COR-L47 (cell line): ENCODE data around the gene ZNG1A.
"Not testable (repeated sequence)": the region's sequence is repeated elsewhere in the genome, so short reads cannot be mapped to it uniquely, and the experiment has no call there.

Experiments
- DNase-seq: peaks from one replicate; lab custom pipeline; 2025; lab: John Stamatoyannopoulos, UW

Gene ZNG1A

DNA sequence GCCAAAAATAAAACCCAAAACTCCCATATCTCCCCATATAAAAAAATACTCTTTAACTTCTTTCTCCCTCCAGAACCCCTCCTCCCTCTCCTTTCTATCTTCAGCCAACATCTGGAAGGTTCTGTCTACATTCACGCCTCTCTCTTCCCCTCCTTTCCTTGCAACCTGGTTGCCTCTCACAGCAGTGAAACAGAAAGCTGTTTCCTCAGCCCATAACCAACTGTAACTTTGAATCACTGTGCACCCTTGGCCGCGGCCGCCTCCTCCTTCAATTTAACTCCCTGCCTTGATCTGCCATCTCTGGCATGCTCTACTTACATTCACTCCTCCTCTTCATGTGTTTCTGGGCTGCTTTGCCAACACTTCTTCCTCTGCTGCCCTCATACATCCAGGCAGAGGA is 83.9 kb downstream of the ZNG1A start:
- not testable (repeated sequence) for DNase-seq

DNA sequence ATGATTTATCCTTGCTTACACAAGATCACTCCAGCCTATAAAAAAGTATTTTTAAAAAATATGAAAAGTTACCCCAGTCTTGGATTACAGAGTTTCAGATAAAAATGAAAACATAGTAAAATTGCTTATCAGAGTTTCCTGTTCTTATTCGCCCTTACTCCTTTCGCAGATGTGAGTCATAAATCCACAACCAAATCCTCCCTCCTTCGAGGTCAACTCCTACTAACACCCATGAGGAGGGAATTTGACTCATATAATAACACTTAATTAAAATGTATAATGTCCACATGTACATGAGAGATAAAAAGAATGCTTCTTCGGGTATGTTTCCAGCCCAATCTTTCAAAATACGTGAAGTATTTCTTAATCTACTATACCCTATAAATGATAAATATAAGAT is 84.5 kb downstream of the ZNG1A start:
- not testable (repeated sequence) for DNase-seq

DNA sequence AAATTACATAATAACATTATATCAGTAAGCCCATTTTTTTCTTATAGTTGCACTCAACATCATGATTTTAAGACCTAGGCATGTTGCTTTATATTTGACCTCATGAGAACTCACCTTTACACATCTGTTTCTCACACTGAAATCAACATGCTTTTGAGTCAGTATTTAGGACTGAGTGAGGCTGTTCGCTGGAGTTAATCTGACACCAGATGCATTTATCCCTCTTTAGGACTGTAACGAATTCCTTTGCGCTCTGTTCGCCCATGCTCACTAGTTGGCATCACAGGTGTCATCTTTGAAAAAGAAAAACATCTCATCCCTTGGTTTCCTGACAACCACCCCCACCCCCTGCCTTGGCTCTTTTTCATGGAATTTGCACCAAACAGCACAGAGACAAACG is 84.9 kb downstream of the ZNG1A start:
- not testable (repeated sequence) for DNase-seq

DNA sequence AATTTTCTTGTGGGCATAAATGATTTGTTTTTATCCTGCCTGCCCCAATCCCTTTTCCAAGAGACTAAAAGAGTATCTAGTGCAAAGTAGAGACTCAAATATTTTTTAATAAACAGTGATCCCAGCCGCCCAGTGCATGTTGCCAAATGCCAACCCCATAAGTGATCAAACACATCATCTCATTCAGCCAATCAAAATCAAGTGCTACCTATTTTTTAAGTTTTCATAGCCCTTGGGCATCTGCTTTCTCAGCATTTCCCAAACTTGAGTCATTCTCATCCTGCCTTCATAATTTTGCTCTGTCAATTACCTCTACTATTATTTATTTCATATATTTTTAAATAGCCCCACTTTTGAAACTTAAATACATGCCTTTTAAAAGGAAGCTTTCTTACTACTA is 88.0 kb downstream of the ZNG1A start:
- not testable (repeated sequence) for DNase-seq

DNA sequence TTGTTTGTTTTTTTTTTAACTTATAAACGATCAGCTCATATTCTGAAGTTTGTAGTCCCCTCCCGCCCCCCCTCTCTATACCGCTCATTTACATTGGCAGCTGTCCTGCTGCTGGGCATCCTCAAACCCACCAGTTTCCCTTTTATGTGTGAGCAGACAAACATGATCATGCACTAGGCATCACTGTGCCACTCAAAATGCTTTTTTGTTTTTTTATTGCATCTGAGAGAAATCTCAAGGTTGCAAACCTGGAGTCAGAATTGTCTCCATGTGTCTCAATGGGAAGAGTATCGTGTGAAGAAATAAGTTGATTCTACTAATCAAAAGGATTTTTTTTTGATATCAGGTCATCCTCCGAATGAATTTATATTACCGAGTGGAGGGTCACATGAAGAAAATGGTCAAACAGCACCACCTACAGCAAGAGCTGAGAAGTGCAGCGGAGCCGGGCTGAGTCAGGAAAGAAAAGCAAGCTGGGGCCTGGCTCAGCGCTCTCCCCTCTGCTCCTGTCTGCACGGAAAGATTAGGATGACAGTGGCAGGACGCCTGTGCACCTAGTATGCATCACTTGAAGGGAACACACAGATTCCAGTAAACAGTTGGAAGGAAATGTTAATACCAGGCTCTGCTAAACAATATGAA is 90.3 kb downstream of the ZNG1A start:
- DNase-seq, result not testable (repeated sequence)

DNA sequence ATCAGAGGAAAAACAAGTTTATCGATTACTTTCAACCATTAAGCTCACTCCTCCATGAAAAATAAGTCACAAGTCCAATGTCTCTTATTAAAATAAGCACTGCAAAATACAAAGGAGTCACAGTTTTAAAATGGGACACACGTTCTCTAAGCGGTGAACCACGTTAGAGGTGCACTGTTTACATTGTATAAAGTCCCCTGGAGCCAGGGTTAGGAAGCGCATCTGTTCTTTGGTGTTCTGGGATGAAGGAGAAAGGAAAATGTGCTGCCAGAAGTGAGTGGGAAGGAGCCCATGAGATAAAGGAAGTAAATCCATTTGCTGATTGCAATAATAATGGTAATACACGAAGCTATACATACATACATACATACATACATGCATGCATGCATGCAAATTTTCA is 91.0 kb downstream of the ZNG1A start:
- DNase-seq, result not testable (repeated sequence)

DNA sequence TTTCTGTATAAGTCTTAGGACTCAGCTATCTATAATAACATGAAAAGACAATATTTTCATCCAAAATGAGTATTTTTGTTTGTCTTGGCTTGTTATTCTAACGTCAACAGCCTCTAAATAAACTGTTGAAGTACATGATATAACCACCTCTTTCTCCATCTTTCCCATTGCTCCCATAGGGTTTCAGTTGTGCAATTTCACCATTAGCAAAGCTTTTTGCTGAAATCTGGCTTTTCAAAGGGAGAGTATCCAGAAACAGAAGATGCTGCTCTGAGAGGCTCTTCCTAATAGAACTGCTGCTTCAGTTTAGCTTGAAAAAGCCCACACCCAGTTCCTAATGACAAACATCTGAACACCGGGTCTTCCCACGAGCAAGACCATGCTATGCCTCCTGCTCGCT is 91.8 kb downstream of the ZNG1A start:
- not testable (repeated sequence) for DNase-seq

DNA sequence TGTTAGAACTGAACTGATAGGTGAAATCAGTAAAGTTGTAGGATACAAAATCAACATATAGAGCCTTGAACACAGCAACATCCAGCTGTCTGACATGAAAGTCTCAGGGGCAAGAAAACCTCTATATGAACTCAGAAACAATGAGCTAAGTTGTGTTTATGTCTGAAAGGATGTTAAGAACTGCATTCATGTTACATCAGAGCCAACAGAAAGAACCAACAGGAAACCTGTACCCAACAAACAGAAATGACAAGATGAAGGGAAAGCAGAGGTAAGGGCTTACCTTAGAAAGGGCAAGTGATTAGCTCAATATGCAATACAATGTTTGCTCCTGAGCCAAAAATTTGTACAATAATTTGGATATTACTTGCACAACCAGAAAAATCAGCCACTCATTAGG is 92.2 kb downstream of the ZNG1A start:
- DNase-seq, result not testable (repeated sequence)

DNA sequence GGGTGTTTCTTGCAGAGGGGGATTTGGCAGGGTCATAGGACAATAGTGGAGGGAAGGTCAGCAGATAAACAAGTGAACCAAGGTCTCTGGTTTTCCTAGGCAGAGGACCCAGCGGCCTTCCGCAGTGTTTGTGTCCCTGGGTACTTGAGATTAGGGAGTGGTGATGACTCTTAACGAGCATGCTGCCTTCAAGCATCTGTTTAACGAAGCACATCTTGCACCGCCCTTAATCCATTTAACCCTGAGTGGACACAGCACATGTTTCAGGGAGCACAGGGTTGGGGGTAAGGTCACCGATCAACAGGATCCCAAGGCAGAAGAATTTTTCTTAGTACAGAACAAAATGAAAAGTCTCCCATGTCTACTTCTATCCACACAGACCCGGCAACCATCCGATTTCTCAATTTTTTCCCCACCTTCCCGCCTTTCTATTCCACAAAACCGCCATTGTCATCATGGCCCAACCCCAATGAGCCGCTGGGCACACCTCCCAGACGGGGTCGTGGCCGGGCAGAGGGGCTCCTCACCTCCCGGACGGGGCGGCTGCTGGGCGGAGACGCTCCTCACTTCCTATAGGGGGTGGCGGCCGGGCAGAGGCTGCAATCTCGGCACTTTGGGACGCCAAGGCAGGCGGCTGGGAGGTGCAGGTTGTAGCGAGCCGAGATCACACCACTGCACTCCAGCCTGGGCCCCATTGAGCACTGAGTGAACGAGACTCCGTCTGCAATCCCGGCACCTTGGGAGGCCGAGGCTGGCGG is 95.7 kb downstream of the ZNG1A start:
- DNase-seq, result not testable (repeated sequence)

DNA sequence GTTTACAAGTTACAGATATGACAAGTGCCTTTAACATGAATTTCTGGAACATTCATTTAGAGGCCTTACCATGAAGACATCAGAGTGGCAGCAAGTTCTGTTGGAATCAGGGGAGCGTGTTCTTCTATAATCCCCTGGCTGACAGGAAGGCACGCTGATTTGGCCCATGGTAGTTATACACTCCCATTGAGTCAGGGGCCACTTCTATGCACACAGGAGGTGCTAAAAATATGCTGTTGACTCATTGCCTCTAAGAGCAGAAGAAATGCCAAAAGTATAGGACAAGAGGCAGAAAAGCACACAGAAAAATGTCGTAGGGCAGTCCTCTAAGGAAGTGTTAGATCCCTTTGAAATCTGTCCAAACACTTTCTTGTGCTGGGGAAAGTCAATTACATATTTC is 100.5 kb downstream of the ZNG1A start:
- not testable (repeated sequence) for DNase-seq

DNA sequence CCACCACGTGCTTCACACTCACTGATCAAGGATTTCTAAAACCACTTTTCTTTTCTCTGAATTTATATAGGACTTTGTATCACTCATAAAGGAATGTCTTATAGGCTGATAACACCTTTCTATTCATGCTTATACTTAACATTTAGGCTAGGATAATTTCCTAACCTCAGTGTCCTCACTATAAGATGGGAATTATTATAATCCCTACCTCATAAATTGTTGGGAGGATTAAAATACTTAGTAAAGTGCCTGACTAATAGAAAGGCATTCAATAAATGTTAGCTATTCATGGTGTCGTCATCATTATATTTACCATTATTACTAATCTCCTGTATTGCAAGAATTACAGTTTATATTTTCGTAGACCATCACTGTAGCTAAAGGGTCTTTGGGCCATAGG is 102.5 kb downstream of the ZNG1A start:
- DNase-seq, result not testable (repeated sequence)

DNA sequence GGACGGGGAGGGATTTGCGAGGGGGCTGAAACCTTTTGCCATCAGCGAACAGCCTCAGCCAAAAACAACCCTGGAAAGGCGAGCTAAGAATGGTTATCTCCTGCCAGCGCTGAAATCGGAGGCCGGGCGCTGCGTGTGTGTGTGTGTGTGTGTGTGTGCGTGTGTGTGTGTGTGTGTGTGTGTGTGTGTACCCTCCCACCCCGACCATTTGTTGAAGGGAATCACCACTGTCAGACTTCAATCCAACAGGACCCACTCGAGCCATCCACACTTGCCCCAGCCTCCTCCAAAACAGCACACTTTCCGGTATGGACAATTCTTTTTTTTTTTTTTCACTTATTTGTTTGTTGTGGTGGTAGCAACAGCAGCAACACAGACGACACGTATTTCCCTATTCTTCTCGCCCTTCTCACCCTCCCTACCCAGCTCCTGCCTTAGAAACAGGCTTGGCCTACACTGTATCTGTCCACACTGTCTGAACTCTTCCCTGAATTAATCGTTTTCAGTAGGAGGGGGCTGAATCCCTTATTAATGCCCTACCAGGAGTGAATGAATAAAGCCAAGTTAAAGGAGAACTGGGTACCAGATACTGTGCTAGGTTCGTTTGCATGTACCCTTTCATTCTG is 104.8 kb downstream of the ZNG1A start:
- not testable (repeated sequence) for DNase-seq

DNA sequence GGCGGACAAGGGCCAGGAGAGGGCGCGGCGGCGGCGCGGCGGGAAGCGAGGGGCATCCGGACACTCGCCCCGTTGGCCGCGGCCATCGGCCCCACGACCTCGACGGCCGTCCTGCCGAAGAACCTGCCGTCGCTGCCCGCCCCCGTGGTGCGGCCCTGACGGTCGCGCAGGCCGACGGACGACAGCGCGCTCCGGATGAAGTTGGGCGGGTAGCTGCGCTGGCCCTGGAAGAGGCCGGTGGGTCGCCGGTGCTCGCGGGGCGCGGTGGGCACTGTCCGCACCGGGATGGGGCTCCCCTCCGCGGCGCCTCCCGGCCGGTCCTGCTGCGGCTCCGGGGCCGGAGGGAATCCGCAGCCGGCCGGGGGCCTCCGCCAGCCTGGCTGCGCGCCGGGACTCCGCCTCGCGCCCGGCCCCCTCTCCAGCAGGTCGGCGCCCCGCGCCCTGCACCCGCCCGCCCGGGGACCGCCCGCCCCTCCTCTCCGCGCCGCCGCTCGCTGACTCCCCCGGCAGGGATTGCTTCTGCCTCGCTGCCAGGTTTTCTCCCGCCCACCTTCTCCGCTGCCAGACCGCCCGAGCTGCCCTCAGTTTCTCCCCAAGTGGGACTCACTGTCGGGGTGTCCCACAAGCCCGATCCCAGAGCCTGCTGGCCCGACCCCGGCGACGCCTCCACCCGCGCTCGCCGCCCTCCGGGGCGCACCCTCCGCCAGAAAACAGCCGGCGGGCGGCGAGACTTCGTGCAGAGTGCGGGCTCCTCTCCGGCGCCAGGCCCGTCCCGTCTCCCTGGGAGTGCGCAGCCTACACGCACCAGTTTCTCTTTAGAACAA is 105.6 kb downstream of the ZNG1A start:
- DNase-seq, result not testable (repeated sequence)
